NCI-H524 treated with DMSO at 0.1 percent for 48 hours (cell line): Measurements from ENCODE around the gene ULK4.

Source experiments
- DNase-seq: peaks from one replicate; lab custom pipeline; 2025; lab: John Stamatoyannopoulos, UW

ULK4 gene

GRCh38 chr3:41441568-41441967, 520.3 kb downstream of the ULK4 start:
- DNase-seq: no peak

GRCh38 chr3:41441139-41441538, 520.8 kb downstream of the ULK4 start:
- no peak for DNase-seq

DNA sequence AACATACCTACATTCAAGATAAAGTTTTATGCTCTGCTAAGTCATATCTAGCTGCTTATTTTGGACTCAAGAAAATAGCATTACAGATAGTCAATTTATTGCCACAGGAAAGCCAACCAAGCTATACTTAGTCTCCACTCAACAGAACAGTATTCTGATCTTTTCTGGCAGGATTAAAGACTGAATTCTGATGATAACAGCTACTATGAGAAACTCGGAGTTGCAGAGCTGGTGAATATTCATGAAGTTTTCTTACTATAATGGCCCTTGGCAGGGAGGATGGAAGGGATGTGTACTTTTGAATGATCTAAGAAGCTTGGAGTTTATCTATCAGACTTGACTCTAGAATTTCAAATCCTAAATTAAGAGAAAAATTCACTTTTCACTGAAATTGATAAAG, 524.9 kb downstream of the ULK4 start:
- DNase-seq: no peak

GRCh38 chr3:41434781-41435180, 527.1 kb downstream of the ULK4 start:
- DNase-seq: no peak

GRCh38 chr3:41431386-41431785, 530.5 kb downstream of the ULK4 start:
- DNase-seq: no peak

GRCh38 chr3:41430886-41431285, 531.0 kb downstream of the ULK4 start:
- no peak for DNase-seq

DNA sequence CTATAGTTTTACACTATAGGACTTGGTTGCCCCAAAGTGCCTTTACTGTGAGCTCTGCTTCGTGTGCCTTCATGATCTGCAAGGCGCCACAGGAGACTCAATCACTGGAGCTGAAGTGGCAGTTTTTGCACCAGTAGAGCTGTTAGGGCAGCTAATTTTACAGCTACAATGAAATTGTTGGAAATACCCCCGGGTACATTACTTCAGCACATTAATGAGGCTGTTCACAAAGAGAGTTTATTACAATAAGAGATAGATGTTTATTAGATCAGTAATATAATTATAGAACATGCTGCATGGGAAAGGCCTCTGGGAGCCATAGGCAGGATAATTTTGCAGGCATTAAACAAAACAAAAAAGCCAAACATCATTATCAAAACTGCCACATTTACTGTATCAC, 531.5 kb downstream of the ULK4 start:
- no peak for DNase-seq

GRCh38 chr3:41426485-41426884, 535.4 kb downstream of the ULK4 start:
- DNase-seq: no peak

- no peak for DNase-seq
Measured at GRCh38 chr3:41424543-41425300, 537.2 kb downstream of the ULK4 start.

DNA sequence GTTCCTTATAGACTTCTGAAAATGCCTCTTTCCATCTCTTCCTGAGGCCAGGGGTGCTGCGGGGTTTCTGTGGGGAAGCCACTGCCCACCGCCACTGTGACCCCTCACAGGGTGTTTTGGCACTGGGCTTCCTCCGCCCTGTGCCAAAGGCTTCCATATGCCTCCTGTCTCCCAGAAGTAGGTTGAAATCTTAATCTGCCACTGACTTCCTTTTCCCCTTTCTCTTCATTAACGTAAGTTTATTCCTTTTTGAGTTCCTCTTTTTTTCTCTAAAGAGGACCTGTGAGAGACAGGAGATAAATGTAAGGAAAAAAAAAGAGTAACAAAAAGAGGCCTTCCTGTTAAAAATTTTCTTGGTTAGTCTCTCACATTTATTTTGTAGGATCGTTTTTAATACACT, 542.1 kb downstream of the ULK4 start:
- DNase-seq: no peak

- DNase-seq: no peak
Measured at GRCh38 chr3:41418961-41419691, 542.8 kb downstream of the ULK4 start.

DNA sequence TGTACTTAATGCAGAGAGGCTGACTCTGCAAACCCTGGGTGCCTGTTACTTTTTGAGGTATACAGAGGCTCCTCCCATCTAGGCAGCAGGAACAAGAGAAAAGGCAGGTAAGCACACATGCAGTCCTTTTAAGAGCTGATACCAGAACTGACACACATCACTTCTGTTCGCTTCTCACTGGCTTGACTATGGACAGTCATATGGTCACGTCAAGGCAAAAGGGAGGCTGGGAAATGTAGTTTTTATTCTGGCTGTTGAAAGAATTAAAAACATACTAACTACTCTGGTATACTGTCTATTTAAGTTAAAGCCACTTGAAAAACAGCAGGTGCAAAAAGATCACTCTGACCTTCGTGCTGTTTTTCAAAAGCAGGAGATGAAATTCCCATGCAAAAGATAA, 544.3 kb downstream of the ULK4 start:
- DNase-seq: no peak

GRCh38 chr3:41411065-41411464, 550.8 kb downstream of the ULK4 start:
- no peak for DNase-seq

- no peak for DNase-seq
Measured at GRCh38 chr3:41405466-41405865, 556.4 kb downstream of the ULK4 start.

- DNase-seq: peak; percentile 21
Measured at GRCh38 chr3:41404582-41404981, 557.3 kb downstream of the ULK4 start.

- no peak for DNase-seq
Measured at GRCh38 chr3:41394896-41395295, 567.0 kb downstream of the ULK4 start.

GRCh38 chr3:41370765-41371535, 591.0 kb downstream of the ULK4 start:
- DNase-seq: peak; percentile 89

GRCh38 chr3:41370307-41370706, 591.6 kb downstream of the ULK4 start:
- no peak for DNase-seq

GRCh38 chr3:41369838-41370237, 592.1 kb downstream of the ULK4 start:
- DNase-seq: peak; percentile 73

GRCh38 chr3:41365973-41366372, 595.9 kb downstream of the ULK4 start:
- DNase-seq: no peak

DNA sequence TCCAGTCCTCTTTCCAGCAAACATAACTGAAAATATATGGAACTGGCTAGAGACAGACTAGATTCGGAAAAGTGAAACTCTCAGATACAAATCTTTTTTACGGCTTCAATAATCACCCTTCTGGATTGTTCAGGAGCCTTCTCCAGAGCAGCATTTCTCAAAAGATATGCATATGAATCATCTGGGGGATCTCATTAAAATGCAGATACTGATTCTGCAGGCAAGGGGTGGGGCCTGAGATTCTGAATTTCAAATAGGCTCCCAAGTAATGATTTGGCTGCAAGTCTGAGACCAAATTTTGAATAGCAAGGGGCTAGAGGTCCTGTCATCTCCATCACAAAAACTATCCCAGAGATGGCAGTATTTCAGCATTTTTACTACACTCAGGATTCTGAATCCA, 597.2 kb downstream of the ULK4 start:
- no peak for DNase-seq

DNA sequence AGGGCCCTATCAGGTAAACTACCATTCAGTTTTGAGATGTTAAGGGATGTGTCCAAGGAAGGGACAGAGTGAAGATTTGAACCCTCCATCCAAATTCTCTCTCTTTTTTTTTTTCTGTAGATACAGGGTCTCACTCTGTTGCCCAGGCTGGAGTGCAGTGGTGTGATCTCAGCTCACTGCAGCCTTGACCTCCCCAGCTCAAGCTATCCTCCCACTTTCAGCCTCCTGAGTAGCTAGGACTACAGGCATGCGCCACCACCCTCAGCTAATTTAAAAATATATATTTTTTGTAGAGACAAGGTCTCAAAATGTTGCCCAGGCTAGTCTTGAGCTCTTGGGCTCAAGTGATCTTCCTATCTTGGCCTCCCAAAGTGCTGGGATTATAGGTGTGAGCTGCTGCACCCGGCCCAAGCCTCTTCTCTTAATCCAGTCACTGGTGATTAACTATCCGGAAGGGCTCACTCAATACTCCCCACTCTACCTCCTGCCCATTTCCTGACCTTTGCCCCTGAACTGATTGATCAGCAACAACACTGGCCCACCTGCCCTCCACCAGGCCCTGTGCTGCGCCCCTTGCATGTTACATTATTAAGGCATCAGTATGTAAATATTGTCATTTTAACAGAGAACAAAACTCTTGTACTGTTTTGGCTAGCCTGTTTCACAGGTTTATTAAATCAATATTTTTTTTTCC, 597.9 kb downstream of the ULK4 start:
- DNase-seq: peak; percentile 65
